ENCODE measurements around the gene RAD9A.

DNA sequence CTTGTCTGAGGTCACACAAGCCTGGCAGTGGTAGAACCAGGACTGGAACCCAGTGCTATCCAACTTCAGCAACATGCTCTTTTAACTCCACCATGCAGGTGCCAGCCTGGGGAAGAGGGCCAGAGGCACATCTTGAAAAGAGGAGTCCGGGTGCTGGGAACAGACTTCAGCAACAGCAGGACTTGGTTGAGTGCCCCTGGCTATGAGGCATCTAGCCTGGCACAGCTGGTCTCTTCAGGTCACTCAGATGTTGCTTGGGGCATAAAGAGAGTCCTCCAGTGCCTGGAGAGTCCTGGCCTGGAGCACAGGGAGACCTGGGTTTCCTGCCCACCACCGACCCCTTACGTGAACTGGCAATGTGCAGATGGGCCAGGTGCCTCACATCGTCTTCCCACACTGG is 13.2 kb upstream of the RAD9A start:
- TF ChIP-seq, protein P1, sequence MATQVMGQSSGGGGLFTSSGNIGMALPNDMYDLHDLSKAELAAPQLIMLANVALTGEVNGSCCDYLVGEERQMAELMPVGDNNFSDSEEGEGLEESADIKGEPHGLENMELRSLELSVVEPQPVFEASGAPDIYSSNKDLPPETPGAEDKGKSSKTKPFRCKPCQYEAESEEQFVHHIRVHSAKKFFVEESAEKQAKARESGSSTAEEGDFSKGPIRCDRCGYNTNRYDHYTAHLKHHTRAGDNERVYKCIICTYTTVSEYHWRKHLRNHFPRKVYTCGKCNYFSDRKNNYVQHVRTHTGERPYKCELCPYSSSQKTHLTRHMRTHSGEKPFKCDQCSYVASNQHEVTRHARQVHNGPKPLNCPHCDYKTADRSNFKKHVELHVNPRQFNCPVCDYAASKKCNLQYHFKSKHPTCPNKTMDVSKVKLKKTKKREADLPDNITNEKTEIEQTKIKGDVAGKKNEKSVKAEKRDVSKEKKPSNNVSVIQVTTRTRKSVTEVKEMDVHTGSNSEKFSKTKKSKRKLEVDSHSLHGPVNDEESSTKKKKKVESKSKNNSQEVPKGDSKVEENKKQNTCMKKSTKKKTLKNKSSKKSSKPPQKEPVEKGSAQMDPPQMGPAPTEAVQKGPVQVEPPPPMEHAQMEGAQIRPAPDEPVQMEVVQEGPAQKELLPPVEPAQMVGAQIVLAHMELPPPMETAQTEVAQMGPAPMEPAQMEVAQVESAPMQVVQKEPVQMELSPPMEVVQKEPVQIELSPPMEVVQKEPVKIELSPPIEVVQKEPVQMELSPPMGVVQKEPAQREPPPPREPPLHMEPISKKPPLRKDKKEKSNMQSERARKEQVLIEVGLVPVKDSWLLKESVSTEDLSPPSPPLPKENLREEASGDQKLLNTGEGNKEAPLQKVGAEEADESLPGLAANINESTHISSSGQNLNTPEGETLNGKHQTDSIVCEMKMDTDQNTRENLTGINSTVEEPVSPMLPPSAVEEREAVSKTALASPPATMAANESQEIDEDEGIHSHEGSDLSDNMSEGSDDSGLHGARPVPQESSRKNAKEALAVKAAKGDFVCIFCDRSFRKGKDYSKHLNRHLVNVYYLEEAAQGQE (tag by site-specific recombination; IDR thresholded peaks at IDR 0.05) = no peak
- TF ChIP-seq CTCF (tag by site-specific recombination; IDR thresholded peaks at IDR 0.05) (no peak), PRDM1 (tag by site-specific recombination; IDR thresholded peaks at IDR 0.05) (no peak)

Data from HEK293 (cell line).